HepG2 (cell line): Measurements from ENCODE around the gene GPR176. TPM values are rescaled to one million over a fixed set of nuclear protein-coding genes. Genes with fewer than 3 reads are reported as not detected.

Source experiments
- ATAC-seq: fragments of 200-7000 bp; cut with Tn5 transposase; 3 replicates; pipeline ENCODE4 v1.9.1; 2020; ENCODE audit warnings: mild to moderate bottlenecking, moderate library complexity
- BruUV-seq: library from RNA; stranded (reverse); fragments of 400-500 nt; replicated peaks from 2 replicates; lab custom pipeline; 2021; lab: Mats Ljungman, UMichigan
- CTCF ChIA-PET: fragments of 300-600 bp; formaldehyde crosslinking; extraction: SDS; loops from one replicate; lab custom pipeline; 2021; ENCODE audit warnings: low total read pairs, inconsistent platforms, low intra/inter-chr PET ratio; lab: Yijun Ruan, JAX
- POLR2A ChIA-PET: fragments of 350-600 bp; sonication (Branson Sonifier 250); formaldehyde crosslinking; loops from one replicate; lab custom pipeline; 2020; ENCODE audit warnings: antibody characterized with exemption, inconsistent platforms; lab: Yijun Ruan, JAX
- DNase-seq: peaks from one replicate; pipeline ENCODE4 v3.0.0-alpha.2; 2015; ENCODE audit warnings: low spot score
- FAIRE-seq: peaks from 3 replicates; lab custom pipeline; 2011; peaks lifted over from hg19 to GRCh38; lab: Jason Lieb, UNC
- H2AFZ ChIP-seq: one replicate; pipeline ENCODE4 v1.6.1; 2011; ENCODE audit warnings: low read length, inconsistent platforms
- H3K27ac ChIP-seq: fragments of 300-600 bp; 3 replicates; pipeline ENCODE4 v1.8.0; 2011; ENCODE audit warnings: mixed run types, mild to moderate bottlenecking, mixed read lengths, low read length, inconsistent platforms; ENCODE audit not compliant: insufficient read depth; ENCODE audit errors: extremely low read length
- H3K27me3 ChIP-seq, 2 experiments: fragments of 200-600 bp in 1 of 2; 2 replicates in 1 of 2; 3 replicates in 1 of 2; pipeline versions ENCODE4 v1.6.0 to v1.8.0; 2011; ENCODE audit warnings: low read length in 2 of 2, mild to moderate bottlenecking in 2 of 2, moderate library complexity in 2 of 2, inconsistent platforms in 1 of 2; ENCODE audit not compliant: insufficient read depth in 2 of 2, control insufficient read depth in 1 of 2
- H3K36me3 ChIP-seq, 2 experiments: fragments of 200-600 bp in 1 of 2; replicated peaks in 1 of 2; 2 replicates in 1 of 2; 3 replicates in 1 of 2; pipeline versions ENCODE4 v1.5.1 to v1.8.0; 2011; ENCODE audit warnings: low read length in 2 of 2, inconsistent platforms in 1 of 2; ENCODE audit not compliant: insufficient read depth in 2 of 2, control insufficient read depth in 1 of 2
- H3K4me1 ChIP-seq: 2 replicates; pipeline ENCODE4 v1.5.1; 2012; ENCODE audit warnings: low read length, inconsistent platforms; ENCODE audit not compliant: insufficient read depth
- H3K4me2 ChIP-seq: 2 replicates; pipeline ENCODE4 v1.6.0; 2011; ENCODE audit warnings: low read depth, low read length, inconsistent platforms
- H3K4me3 ChIP-seq, 3 experiments: fragments of 200-600 bp in 1 of 3; sonication (generic), shearing (Covaris generic) in 1 of 3; replicated peaks in 1 of 3; 2 replicates each; pipeline ENCODE4 v1.5.1; 2011 to 2016; ENCODE audit warnings: low read length in 3 of 3, inconsistent platforms in 2 of 3, low read depth in 2 of 3, mild to moderate bottlenecking in 2 of 3, control low read depth in 1 of 3, mixed read lengths in 1 of 3; ENCODE audit not compliant: insufficient read depth in 1 of 3
- H3K79me2 ChIP-seq: one replicate; pipeline ENCODE4 v1.6.1; 2011; ENCODE audit warnings: low read length, inconsistent platforms; ENCODE audit not compliant: insufficient read depth
- H3K9ac ChIP-seq: 2 replicates; pipeline ENCODE4 v1.6.0; 2011; ENCODE audit warnings: mild to moderate bottlenecking, low read depth, low read length, inconsistent platforms; ENCODE audit not compliant: insufficient read depth
- H3K9me3 ChIP-seq: 2 replicates; pipeline ENCODE4 v1.5.1; 2012; ENCODE audit warnings: mild to moderate bottlenecking, low read length
- H4K20me1 ChIP-seq: 2 replicates; pipeline ENCODE4 v1.6.0; 2011; ENCODE audit warnings: inconsistent platforms, mild to moderate bottlenecking, low read length, moderate library complexity; ENCODE audit not compliant: insufficient read depth
- E2F5 ChIP-seq: sonication (generic); formaldehyde crosslinking; conservative IDR thresholded peaks from 2 replicates; pipeline ENCODE4 v1.4.0; 2020; ENCODE audit warnings: missing genetic modification reagents
- ELF3 ChIP-seq: IDR thresholded peaks from 2 replicates; pipeline ENCODE4 v1.6.1; 2016; ENCODE audit warnings: missing genetic modification reagents, missing compliant biosample characterization
- HCFC1 ChIP-seq: fragments of 150-350 bp; IDR thresholded peaks from 2 replicates; pipeline ENCODE4 v1.6.1; 2014; ENCODE audit warnings: low read depth, low read length
- MAX ChIP-seq: IDR thresholded peaks from 2 replicates; pipeline ENCODE4 v1.6.1; 2012; ENCODE audit warnings: inconsistent platforms
- RFXANK ChIP-seq: IDR thresholded peaks from 2 replicates; pipeline ENCODE4 v1.6.1; 2016
- ZNF350 ChIP-seq: sonication (generic); formaldehyde crosslinking; IDR thresholded peaks from 2 replicates; pipeline ENCODE4 v1.4.0; 2020; ENCODE audit warnings: mild to moderate bottlenecking, low read depth, missing genetic modification reagents, borderline replicate concordance
- ZNF574 ChIP-seq: sonication (generic); formaldehyde crosslinking; IDR thresholded peaks from 2 replicates; pipeline ENCODE4 v1.4.0; 2020; ENCODE audit warnings: missing genetic modification reagents
- ZNF777 ChIP-seq: sonication (generic); formaldehyde crosslinking; IDR thresholded peaks from 2 replicates; pipeline ENCODE4 v1.4.0; 2020; ENCODE audit warnings: missing genetic modification reagents
- WGBS: methylation state at CpG from one replicate; pipeline ENCODE4 v1.1.6; 2017; ENCODE audit warnings: low lambda C conversion rate; 5-methylcytosine and 5-hydroxymethylcytosine counted together
- in situ Hi-C: cut with HindIII; loops from 2 replicates; pipeline ENCODE4 v1.10.0; 2017; ENCODE audit warnings: low pct_unique_long_range_greater_than_20kb; ENCODE audit not compliant: extremely low pct_ligation_motif_present
- intact Hi-C: fragments of 100-400 bp; cut with micrococcal nuclease; formaldehyde crosslinking; loops from one replicate; pipeline ENCODE4 v1.10.0; 2022; ENCODE audit not compliant: unreplicated experiment
- polyA plus RNA-seq, 8 experiments: library from polyadenylated mRNA; depleted of rRNA in 3 of 8; stranded (reverse) in 7 of 8; unstranded in 1 of 8; fragments of >200 nt; fragmentation: Illumina TruSeq in 4 of 8; extraction: Trizol in 4 of 8; gene quantifications; 2 replicates each; pipeline versions ENCODE4 v1.2.1 to v1.2.3, GENCODE V29; 2011 to 2016; ENCODE audit warnings: low read depth in 4 of 8, missing spikeins in 1 of 8, mixed read lengths in 1 of 8; ENCODE audit not compliant: insufficient read depth in 1 of 8
- total RNA-seq, 5 experiments: library from RNA; depleted of rRNA; stranded (reverse); fragments of >200 nt; fragmentation: Illumina TruSeq; extraction: Trizol; gene quantifications; 2 replicates each; pipeline ENCODE4 v1.2.3, GENCODE V29; 2016; ENCODE audit warnings: low read depth in 1 of 5

GPR176 gene
- total and polyA plus RNA-seq, 2 of the 13 experiments (the other 11 are each of a cell fraction or from before 2014, with no cell fraction given) = 0.11 to 0.20 TPM

GRCh38 chr15:39936681-39937080 is 16.6 kb upstream of the GPR176 start:
- WGBS = 78% methylated on average over 3 of the region's 3 CpGs
- no peak for ATAC-seq
- H4K20me1 ChIP-seq = no peaks in the 10 kb centered on the region; the same call in 1 of the 2 replicates
- H3K79me2 ChIP-seq = peaks cover 14% of the 10 kb centered on the region
- no peak for FAIRE-seq
- H3K27me3 ChIP-seq = peaks cover 3 to 8% of the 10 kb centered on the region in 2 experiments; a peak in 4 of 5 replicates
- peaks cover 40% of the 10 kb centered on the region for H3K4me1 ChIP-seq
- no peak overlapping the region for H3K9ac ChIP-seq
- no peak overlapping the region for H3K4me2 ChIP-seq
- intact Hi-C loops = no loop called here
- in situ Hi-C loops = no loop called here
- DNase-seq = no peak
- POLR2A ChIA-PET = interaction anchor here (3.9 kb wide), 1 partner anchor 66 kb away, joined by 27 read pairs; no protein-coding TSS in a partner anchor
- TF ChIP-seq E2F5 (CRISPR knock-in tag) (no peak), ZNF777 (CRISPR knock-in tag) (no peak)
- H3K36me3 ChIP-seq = peaks cover 5 to 16% of the 10 kb centered on the region in 2 experiments
- CTCF ChIA-PET = no interaction called here
- H3K9me3 ChIP-seq = no peaks in the 10 kb centered on the region
- no TSS peak for BruUV-seq
- no peak overlapping the region for H3K27ac ChIP-seq
- H3K4me3 ChIP-seq = no peak overlapping the region
- H2AFZ ChIP-seq = no peak overlapping the region

GRCh38 chr15:39936187-39936586 is 16.1 kb upstream of the GPR176 start:
- H3K9ac ChIP-seq = no peak overlapping the region
- in situ Hi-C loops = no loop called here
- H3K4me2 ChIP-seq = no peak overlapping the region
- no peaks in the 10 kb centered on the region; the same call in 1 of the 2 replicates for H4K20me1 ChIP-seq
- peaks cover 14% of the 10 kb centered on the region for H3K79me2 ChIP-seq
- H3K36me3 ChIP-seq = peaks cover 5 to 13% of the 10 kb centered on the region in 2 experiments; a peak in 4 of 5 replicates
- ATAC-seq = no peak
- WGBS = 97% methylated on average over 6 of the region's 7 CpGs
- H3K27me3 ChIP-seq = peaks cover 3 to 8% of the 10 kb centered on the region in 2 experiments; a peak in 4 of 5 replicates
- H3K4me1 ChIP-seq = peaks cover 40% of the 10 kb centered on the region
- CTCF ChIA-PET = no interaction called here
- no peak overlapping the region for H2AFZ ChIP-seq
- H3K9me3 ChIP-seq = no peaks in the 10 kb centered on the region
- TF ChIP-seq ZNF350 = no peak
- TF ChIP-seq ZNF574 (CRISPR knock-in tag) = no peak
- no peak for TF ChIP-seq HCFC1
- TF ChIP-seq RFXANK (CRISPR knock-in tag) = no peak
- no peak for TF ChIP-seq MAX
- no peak for TF ChIP-seq ELF3 (CRISPR knock-in tag)
- intact Hi-C loops = no loop called here
- FAIRE-seq = no peak
- POLR2A ChIA-PET = interaction anchor here (3.9 kb wide), 1 partner anchor 67 kb away, joined by 27 read pairs; no protein-coding TSS in a partner anchor
- H3K4me3 ChIP-seq = no peak overlapping the region
- DNase-seq = no peak
- no peak overlapping the region for H3K27ac ChIP-seq
- no TSS peak for BruUV-seq
